Inflammatory macrophage treated with lipopolysaccharide for 4 hours (primary cell): ENCODE measurements around the gene SERAC1.

ENCODE experiments used
- DNase-seq: peaks from one replicate; pipeline ENCODE4 v3.0.0-alpha.2; 2020

The SERAC1 gene

DNA sequence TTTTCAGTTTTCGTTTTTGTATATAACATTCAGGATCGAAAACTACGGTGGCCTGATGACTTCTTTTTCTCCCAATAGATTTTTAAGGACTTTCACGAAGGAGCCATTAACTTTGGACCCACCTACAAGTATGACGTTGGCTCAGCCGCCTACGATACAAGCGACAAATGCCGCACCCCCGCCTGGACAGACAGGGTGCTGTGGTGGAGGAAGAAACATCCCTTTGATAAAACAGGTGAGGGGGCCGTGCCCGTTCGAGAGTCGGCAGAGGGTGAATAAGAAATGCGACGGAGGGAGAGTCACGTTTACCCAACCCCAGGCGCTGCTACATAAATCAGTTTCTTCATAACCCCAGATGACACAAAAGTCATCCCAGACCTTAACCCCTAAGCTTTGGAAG lies 91.5 kb downstream of the SERAC1 start:
- no peak for DNase-seq

DNA sequence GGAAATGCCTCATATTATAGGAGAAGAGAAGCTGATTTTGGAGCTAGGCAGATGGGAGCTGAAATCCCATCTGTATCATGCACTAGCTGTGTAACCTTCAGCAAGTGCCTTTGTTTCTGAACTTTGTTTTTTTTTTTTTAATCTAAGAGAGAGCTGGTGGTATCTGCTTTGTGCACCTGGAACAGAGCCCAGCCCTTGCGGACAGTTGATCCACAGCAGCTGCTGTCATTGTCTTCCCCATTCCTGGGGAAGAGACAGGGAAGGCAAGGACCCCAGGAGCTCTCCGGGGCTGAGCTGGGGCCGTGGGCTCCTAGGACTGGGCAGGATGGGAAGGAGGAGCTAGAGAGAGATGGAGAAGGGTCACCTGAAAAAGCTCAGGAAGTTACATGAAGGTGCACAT lies 94.3 kb downstream of the SERAC1 start:
- DNase-seq = no peak

DNA sequence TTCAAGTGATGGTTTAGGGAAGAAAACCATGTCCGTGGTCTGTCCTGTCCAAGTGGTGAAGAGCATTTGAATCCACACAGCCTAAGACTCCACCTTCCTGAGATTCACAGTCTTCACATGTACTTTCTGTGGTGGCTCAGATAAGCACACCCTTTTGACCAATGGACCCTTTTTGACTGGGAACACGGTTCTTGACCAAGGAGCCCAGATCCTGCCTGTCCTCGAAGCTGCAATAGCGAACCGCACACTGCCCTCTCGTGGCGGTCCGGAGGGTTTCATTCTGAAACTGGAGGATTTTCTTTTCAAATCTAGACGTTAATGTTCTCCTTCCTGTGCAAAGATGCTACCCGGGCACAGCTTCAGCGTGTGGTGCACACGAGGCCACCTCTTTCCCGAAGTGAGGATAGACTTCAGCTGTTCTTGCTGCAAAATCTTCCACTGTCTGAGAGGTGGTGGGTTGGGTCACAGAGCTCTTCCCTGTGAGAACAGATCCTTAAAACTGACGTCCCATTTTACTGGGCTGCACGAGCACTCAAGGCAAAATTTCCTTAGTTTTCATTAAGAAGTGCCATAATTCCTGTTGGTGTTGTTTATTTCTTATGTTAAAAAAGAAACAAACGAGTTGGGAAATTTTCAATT lies 95.9 kb downstream of the SERAC1 start:
- DNase-seq = peak; percentile 67

DNA sequence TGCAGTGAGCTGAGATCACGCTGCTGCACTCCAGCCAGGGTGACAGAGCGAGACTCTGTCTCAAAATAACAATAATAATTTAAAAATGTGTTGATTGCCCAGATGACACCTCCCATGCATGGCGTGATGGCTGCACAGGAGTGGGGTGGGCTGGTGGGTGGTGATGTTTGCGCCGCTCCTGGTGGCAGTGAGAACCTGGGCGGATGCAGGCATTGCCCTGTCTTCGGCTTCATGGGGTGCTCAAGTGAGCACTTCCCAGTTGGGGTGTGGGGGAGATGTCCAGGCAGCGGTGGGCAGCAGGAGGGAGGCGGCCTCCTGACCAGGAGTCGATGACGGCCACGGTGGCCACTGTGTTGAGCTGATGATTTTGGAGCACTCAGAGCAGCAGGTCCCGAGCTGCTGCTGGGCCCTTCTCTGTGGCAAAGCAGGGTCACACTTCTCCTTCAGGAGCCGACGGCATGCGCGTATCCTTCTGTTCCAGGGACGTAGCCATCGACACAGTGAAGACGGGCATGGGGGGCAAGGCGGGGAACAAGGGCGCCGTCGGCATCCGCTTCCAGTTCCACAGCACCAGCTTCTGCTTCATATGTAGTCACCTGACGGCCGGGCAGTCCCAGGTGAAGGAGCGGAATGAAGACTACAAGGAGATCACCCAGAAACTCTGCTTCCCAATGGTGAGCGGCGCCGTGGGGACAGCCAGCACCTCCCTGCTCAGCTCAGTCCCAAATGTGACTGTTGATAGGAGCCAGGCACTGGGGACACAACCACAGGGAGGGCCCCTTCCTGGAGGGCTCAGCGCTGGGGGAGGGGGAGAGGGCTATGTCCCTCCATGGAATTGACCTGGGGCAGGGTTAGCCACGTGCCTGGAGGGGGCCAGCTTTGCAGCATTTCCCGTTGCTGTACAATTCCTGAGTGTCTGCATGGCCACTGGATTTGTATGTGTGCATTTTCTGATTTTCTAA lies 96.7 kb downstream of the SERAC1 start:
- no peak for DNase-seq

DNA sequence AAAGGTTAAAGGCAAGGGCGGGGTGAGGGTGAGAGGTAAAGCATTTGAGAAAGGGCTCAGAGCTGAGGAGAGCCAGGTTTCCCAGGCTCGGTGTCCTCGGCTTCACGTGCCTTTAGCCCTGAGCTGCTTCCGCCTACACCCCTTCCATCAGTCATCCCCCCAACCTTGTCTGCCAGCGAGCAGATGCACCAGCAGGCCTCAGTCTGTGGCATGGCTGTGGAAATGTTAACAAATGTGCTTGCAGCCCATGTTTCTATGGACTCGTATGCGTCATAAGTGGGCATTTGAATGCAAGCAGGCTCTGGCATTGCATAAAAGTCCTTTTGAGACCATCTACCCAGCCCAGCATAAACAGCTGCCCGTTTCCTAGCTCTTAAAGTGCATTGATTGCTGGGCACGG lies 97.5 kb downstream of the SERAC1 start:
- no peak for DNase-seq

DNA sequence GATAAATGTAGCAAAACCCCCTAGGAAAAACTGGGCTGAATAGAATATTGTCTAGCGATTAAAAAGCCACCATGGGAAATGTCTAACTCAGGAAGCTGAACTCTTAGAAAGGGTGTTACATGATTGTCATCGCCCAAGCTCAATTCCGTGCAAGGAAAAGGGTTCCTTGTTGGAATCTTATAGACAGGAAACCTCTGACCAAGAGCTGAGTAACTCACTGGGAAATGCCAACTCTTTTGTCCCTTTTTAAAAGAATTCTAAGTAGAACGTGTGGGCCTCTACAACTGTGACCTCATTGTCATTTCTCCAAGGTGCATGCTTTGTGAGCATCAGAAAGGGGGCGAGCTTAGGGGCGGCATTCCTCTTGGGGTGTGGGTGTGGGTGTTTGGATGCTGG lies 98.3 kb downstream of the SERAC1 start:
- no peak for DNase-seq

DNA sequence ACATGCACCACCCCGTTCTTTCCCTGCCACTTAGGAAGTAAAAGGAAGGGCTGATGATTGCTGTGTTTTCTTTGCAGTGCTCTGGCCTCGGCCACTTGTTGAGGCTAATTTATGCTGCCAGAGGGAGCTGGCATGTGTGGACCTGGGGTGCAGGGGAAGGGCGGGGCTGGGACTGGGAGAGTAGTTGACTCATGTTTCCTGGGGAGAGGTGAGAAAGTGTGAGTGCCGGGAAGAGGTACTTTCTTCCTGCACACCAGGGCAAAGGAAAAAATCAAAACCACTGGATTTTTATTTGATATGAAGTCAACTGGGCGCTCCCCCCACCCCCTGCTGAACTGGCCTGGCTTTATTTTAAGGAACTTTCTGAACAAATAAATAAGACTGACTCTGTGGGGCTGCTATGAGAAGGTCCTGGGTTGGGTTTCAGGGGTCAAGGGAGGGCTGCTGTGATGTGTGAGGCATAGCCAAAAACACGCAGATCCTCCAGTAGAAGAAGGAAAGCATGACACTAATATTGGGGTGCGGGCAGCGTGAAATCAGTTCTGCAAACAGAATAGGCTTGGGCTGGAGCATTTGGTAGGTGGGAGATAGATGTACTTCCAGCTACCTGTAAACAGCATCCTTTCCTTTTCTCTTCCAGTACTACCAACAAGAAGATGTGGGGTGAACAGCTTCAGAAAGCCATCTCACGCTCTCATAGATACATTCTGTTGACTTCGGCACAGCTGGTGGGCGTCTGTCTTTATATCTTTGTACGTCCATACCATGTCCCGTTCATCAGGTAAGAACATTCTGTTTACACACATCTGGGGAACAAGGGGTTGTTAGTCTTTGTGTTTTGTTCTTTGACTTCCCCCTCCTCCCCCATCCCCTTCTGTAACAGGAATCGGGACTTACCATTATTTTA lies 98.9 kb downstream of the SERAC1 start:
- DNase-seq = no peak

DNA sequence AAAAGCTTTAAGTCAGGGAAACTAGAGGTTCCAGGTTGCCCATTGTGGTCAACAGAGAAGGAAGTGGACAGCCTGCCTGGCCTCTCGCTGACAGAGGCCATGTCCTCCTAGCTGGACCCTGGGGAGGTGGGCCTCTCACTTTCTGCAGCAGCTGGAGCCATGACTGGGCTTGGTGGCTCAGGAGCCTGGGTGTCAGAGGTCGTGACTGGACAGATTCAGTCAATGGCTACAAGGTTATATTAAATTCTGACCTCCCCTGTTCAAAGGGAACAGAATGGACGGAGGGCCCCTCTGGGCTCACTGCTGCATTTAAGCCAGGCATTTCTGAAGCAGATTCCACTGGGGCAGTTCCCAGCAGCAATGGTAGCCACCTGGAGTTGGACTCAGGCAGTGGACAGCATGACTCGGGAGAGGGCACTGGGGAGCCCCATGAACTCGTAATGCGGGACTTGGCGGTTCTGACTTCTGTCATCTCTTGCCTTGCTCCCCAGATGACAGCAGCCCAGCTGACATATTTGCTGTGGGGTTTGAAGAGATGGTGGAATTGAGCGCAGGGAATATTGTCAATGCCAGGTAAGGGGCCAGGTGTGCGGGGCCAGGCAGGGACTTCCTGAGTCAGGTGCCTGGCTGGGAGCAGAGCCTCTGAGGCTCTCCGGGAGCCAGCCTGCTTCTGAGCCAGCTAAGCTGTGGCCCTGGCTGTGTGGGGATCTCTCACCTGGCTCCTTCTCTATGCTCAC lies 99.7 kb downstream of the SERAC1 start:
- no peak for DNase-seq

DNA sequence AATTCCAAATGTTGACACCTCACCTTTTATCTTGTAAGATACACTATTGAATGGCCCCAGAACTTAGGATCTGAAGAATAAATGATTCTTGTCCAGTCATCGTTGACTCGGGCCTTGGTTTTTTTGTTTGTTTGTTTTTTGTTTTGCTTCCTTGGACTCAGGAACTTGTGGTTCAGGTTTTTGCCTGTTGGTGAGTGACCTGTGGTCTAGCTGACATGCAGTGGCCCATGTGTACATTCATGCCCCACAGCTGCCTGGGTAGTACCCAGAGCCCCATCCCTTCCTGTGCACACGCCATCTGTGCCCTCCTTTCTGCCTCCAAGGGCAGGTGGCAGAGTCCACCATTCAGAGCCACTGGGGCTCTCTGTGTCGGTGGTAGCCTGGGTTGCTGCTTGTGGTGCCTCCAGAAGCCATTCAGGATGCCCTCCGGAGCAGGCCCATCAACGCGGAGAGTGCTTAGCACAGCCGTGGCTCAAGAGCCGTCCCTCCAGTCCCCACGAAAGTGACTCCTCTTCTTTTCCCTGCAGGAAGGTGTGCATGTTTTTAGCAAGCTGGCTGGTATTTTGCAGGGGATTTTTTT lies 100.5 kb downstream of the SERAC1 start:
- no peak for DNase-seq

DNA sequence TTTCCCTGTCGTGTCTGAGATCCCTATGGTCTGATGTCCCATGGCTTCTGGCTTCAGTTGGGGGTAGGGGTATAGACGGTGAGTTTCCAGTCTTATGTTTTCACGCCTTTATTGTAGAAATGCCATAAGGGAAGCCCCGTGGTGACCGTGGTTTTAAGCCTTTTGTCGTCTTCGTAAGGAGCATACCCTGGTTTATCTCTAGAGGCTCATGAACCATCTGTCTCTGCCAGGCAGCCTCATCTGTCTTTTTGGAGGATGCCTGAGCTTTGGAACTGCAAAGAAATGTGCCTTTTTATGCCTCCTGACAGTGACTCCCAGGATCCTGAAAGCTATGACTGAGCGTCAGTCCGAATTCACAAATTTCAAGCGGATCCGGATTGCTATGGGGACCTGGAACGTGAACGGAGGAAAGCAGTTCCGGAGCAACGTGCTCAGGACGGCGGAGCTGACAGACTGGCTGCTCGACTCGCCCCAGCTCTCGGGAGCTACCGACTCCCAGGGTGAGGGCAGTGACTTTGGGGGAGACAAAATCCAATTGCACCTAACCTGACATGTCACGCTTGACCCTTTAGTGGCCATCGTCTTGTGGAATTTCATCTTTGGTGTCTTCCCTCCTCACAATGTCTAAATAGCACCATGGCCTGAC lies 101.8 kb downstream of the SERAC1 start:
- DNase-seq = no peak

DNA sequence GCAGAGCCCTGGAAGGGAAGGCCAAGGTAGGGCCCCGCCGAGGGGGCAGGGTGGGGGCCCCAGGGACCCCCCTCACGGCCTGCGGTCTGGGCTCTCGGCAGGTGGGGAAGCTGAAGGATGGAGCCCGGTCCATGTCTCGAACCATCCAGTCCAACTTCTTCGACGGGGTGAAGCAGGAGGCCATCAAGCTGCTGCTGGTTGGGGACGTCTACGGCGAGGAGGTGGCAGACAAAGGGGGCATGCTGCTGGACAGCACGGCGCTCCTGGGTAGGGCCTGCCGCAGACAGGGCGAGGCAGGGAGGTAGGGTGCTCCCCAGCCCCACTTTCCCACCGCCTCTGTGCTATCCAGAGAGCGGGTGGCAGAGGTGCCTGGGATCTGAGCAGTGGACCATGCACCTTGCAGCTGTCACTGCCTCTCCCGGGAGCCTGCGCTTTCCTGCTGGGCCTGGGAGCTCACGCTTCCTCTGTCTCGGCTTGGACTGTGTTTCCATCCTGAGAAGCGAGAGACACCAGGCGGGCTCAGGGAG lies 103.3 kb downstream of the SERAC1 start:
- no peak for DNase-seq

DNA sequence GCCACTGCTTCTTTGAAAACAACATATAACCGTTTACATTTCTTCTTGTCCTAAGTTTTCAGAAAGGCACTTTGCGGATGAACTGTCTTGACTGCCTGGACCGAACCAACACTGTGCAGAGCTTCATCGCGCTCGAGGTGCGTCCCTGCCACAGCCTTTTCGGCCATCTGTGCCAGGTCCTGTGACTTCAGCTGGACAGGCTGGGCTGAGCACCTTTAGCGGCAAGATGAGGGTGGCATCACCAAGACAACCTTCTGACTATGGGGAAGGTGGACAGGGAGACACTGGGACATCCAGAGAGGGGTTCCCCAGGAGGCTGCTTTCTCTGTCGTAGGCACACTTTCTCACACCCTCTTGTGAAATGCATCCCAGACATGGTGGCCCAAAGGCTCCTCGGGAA lies 104.3 kb downstream of the SERAC1 start:
- DNase-seq = no peak

DNA sequence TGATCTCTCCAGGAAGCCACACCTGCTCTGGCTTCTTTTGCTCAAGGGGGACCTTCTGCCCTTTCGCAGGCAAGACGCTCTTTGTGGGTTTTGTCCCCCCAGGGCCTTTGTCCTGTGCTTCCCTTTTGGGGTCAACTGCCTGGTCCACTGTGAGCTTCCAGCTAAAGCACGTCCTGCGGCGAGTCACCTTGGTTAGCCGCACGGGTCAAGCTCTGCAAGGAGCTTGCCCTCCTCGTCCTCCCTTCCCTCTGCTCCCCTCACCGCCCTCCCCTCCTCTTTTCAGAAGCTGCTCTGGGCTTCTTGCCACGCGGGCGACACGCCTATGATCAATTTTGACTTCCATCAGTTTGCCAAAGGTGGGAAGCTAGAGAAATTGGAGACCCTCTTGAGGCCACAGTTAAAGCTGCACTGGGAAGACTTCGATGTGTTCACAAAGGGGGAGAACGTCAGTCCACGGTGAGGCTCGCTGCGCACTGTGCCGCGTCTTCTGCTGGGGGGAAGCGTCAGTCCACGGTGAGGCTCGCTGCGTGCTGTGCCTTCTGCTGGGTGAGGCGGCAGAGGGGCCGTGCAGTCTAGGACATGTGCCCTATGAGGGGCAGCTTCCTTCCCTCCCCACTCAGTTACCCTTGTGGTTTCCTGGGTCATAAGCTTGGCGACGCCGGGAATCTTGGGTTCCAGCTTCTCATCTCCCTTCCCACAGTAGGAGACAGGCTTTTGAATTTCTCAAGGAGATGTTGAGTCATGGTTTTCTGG lies 106.2 kb downstream of the SERAC1 start:
- no peak for DNase-seq

DNA sequence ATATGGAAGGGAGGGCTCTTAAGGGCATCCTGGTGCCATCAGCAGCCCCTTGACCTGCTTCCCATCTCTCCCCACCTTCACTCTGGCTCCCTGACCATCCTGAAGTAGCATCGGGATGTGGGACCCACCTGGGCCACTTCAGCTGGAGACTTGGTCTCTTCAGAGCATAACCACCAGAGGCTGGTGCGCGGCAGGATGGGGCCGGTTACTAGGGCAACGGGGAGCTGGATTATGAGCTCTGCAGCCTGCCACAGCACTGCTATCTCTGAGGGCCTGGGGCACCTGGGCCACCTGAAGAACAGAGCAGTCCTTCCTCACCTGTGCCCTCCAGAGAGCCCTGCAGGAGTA lies 106.7 kb downstream of the SERAC1 start:
- no peak for DNase-seq

DNA sequence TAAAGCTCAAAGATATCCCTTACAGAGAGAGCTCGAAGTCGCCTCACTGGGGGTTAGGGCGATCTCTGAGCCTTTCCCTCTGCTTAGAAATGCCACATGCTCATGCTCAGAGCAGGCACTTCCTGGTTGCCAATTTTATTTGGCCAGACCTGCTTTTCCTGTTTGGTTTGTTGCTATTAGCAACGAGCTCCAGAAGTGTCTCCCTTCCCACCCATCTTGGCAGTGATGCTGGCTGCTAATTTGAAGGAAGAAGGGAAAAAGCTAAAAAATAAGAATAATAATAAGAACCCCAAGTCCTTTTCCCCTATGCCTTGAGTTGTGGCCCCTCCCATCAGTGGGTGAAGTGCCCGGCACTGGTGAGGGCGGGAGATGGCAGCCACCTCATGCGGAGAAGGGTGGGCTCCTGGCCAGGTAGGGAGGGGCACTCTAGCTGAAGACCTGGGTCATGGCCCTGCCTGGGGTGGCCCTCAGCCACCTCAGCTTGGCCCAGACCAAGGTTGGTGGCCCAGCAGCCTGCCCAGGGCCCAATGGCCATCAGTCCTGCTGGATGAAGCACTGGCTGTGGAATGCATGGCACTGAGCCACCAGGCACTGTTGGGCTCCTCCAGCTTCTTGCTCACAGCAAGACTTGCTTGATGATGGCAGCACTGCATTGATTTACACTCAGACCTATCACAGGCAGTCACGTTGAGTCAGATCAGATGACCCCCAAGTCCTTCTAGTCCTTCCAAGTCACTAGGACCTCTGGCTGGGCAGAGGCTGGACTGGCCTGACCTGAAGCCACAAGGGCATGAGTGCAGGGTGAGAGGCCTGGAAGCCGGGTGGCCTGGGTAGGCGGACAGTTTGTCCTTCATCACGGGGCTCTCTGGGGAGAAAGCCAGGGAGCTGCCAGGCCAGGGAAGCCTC lies 107.4 kb downstream of the SERAC1 start:
- peak; percentile 49 for DNase-seq
